HG02970 (cell line): ENCODE results near the gene EML6.
"Not testable (repeated sequence)": the region's sequence is repeated elsewhere in the genome, so short reads cannot be mapped to it uniquely, and the experiment has no call there.

ENCODE experiments used
- ATAC-seq: cut with Tn5 transposase; IDR thresholded peaks from one replicate; pipeline ENCODE4 v1.9.1; 2021; ENCODE audit warnings: mild to moderate bottlenecking, moderate library complexity, moderate number of reproducible peaks; ENCODE audit not compliant: unreplicated experiment, low FRiP score

The EML6 gene

DNA sequence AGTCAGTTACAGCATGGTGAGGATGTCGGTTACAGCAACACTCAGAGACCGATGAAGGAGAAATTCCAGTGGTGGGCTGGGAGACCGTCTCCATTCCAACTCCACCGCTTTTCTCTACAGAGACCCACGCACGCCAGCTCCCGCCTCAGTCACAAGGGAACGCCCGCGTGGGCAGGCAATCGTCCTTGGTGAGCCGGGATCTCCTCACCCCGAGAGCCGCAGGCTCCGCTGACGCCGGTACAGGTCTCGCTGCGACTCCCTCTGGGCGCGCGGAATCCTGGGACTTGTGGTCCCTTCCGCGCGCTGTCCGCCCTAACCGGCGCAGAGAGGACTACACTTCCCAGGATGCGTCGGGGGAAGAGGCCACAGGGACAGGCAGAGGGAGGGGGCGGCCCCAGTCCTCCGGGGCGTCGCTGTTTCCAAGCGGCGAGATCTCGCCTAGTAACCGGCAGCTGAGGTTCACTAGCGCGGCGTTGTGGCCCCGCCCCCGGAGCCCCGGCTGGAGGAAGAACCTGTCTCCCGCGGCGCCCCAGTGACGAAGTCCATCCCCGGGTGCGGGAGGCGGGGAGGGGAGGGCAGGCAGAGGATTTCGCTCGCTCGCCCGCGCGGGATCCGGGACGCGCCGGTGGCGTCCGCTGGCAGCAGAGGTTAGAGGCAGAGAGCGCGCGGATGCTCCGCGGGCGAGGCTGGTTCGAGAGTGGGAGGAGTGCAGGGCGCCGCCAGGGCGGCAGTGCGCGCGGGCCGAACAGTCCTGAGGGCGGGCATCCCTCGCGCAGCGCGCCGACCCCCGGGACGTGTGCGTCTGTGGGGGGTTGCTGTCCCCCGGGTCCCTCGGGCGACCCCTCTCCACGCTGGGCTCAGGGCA, at the start of gene EML6:
Gene EML6 (plus strand): TSS at position 532 of the 865 bp plus-strand sequence. CDS start 1,400 bp downstream, outside the sequence.
- ATAC-seq: peak; percentile 100

DNA sequence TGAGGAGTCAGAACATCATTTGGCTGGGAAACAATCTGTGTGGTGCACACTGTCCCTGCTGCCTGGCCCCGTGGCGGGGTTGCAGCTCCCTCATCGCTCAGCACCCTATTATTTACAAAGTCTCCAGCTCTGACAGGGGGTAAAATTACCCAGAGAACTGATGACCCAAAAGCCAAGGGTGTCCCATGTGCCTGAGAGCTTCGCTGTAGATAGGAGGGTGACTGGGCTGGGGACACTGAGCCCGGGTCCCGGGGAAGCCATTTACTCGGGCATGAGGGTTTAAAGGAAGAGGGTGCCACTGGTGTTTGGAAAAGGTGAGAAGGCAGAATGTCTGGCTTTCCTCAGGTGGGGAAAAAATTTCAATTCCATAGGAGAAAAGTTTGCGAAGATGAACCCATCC, 48.2 kb upstream of the EML6 start:
- no peak for ATAC-seq

DNA sequence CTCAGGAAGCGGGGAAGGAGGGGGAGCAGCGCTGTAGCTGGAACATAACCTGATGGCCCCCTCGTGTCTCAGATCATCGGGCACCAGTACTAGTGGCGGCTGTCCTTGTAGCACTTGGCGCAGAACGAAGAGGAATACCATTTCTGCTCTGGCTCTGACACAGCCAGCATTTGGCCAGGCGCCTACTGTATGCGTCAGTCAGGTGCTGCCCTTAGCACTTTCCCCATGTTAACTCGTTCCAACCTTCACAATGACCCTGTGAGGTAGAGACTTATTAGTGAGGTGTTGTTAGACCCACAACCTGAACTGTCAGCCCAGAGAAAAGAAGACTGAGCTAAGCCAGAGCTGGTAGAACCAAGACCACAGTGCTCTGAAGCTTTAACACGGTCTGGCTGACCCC, 47.7 kb upstream of the EML6 start:
- ATAC-seq: no peak

DNA sequence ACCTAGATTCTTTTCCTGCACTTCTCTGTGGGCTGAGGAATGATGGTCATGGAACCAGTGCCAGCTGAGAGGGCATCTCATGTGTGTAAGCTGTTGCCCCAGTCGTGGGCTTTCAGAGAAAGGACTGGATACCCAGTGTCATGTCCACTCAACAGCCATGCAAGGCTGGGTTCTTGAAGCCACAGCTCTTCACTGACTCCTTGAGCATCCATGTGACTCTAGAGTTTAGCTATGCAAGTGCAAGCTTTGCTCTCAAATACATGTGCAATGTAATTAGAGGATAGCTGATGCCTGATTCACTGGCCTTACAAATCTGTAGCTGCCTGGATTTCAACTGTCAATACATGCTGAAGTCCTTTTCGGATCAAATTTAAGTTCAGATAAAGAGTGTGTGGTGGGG, 46.8 kb upstream of the EML6 start:
- ATAC-seq: no peak

DNA sequence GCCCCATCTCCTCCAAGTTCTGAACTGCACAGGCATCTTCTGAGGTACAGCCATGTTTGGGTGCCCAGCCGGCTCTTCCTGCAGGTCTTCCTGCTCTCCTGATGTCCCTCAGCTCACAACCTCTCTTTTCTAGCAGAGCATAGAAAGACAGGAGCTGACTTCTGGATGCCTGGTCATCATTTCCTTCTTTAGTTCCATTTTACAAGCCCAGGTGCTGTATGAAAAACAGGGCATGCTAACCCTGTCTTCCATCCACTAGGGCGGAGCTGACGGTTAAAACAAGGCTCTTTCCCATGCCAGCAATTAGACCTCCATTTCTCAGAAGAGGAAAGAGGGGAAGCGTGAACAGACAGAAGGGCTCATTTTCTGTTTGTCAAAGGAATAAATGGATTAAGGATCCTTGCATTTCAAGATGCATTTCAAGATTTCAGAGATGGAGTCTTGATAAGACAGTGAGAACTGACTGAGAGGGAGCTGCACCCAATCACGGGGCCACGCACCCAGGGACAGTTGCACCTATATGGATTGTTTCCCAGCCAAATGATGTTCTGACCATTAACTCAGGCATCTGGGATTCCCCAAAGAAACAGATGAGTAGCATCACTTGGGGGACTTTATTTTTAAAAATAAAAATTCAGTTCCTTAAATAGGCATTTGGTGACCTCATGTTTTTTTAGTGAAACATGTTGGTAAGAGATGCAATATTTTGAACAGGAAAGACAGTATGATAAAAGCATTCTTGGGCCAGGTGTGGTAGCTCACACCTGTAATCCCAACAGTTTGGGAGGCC, 45.8 kb upstream of the EML6 start:
- ATAC-seq: no peak

DNA sequence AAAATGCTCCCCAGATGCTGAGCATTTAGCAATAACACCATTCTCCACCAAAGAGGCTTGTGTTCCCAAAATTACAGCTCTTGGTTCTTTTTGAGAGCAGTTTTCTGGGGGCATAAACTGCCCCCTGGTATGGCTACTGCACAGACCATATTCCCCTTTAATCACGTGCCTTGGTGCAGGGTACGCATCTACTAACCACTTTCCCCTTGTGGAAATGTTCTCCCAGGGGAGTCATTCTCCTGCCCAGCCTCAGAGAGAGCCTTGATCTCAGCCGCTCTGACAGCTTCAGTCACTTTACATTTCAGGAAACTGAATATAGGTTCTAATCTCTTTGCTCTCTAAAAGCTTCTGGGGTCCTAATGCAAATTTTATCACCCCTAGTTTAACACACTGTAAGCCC, 44.7 kb upstream of the EML6 start:
- ATAC-seq: no peak

DNA sequence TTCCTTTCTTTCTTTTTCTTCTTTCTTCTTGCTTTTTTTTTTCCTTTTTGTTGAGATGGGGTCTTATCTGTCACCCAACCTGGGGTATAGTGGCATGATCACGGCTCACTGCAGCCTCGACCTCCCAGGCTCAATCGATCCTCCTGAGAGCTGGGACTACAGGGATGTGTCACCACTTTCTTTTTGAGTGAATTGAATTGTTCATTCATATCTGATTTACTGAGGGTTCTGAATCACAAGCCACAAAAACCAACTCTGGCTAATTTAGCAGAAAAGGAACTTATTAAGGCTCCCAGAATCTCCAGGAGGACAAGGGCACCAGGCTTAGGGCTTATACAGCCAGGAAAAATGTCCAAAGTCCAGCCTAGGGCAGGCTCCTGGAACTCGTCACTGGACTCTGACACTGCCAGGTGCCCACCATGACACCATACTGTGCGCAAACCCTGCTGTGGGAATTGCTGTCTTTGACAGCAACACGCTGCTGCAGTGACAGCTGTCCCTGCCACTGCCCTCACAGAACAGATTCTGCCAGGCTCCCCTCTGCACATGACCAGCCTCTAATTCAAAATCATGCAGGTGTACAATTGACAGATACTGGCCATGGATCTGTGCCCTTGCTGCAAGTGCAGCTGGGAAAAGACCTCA, 42.9 kb upstream of the EML6 start:
- ATAC-seq: no peak

DNA sequence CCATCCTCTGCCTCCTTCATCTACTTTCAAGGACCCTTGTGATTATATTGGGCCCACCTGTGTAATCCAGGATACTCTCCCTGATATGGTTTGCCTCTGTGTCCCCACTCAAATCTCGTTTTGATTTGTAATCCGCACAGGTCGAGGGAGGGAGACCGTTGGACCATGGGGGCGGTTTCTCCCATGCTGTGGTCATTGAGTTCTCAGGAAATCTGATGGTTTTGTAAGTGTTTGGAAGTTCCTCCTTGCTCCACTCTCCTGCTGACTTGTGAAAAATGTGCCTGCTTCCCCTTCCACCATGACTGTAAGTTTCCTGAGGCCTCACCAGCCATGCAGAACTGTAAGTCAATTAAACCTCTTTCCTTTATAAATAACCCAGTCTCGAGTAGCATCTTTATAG, 42.0 kb upstream of the EML6 start:
- ATAC-seq: no peak

DNA sequence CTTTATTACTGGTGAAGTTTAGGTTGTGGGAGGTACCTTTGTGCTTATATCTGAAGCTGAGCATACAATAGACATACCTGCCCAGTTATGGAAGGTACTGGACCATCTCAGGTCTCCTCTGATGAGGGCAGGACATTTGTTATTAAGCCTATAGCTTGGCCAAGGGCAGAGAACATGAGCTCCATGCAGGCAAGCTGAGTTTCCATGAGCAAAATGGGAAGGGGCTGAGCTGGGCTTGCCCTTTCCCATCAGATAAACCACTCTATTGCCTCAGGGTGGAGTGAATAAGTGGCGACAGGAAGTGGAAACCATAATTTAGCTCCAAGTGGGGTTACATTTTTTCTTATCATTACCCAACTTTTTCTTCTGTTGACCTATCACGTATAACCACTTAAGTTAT, 39.9 kb upstream of the EML6 start:
- ATAC-seq: no peak

DNA sequence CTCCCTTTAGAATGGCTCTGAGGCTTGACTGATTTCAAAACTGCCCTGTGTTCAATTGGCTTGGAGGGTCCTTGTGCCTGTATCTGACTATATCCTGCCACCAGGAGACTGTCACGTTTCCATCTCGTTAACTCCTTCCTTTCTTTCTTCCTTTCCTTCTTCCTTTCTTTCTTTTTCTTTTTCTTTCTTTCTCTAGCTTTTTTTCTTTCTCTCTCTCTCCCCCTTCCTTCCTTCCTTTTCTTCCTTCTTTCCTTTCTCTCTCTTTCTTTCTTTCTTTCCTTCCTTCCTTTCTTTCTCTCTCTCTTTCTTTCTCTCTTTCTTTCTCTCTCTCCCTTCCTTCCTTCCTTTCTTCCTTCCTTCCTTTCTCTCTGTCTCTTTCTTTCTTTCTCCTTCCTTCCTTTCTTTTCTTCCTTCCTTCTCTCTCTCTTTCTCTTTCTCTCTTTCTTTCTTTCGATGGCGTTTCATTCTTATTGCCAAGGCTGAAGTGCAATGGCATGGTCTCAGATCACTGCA, 38.1 kb upstream of the EML6 start:
- ATAC-seq: no peak

DNA sequence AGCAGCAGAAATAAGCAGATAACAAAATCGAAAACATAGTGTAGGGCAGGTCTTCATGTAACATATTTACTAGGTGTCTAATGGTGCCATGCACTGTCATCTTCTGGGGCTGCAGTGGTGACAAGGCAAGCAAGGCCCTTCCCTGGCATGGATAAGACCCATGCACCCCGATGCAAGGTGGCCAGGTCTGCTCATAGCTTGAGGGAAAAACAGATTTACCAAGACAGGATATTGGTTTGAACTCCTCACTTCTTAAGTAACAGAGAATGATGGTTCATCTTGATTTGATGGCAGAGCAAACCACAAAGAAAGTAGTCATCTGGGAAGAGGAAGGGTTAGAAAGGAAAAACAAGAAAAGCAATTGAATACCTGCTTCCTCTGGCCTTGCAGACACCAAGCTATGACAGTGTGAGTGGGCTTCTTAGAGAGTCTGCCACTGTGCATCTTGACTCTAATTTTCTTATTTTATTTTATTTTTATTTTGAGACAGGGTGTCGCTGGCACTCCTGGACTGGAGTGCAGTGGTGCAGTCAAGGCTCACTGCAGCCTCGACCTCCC, 35.8 kb upstream of the EML6 start:
- ATAC-seq: no peak

DNA sequence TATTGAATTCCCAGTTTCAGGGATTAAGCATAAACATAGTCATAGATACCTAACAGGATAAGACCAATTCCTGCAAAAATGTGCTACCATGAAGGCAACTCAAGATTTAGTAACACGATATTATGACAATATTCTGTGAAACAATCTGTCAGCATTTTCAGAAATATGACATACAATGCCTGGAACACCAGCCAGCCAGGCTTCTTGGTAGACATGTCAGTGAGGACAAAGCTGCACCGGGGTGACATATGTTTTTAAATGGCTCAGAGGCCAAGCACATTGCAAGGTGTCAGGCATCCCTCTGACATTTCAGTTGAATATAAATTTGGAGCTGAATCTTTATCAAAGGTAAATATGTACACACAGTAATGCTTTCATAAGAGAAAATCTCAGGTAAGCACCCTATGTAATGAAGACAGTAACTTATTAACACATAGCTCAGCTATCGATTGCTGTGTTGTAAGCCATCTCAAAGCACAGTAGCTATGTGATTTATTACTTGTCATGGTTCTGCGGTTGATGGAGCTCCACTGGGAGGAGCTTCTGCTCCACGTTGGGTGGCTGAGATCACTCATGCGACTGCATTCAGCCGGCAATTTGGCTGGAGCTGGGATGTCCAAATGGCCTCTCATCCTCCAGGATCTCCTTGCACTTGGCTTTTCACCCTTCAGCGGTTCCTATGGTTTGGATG, 31.9 kb upstream of the EML6 start:
- ATAC-seq: no peak

DNA sequence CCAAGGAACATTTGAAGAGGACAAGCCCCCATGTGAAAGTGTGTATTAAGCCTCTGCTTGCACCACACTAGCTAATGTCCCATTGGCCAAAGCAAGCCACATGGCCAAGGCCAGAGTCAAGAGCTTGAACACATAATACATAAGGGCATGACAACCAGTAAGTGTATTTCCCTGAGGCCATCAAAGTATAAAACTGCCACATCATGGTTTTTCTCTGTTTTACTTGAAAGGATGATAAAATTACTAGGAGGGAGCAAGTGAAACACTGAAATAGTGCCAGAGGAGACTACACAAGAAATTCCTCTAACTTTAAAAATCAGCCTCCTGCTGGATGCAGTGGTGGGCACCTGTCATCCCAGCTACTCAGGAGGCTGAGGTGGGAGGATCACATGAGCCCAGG, 30.9 kb upstream of the EML6 start:
- ATAC-seq: no peak

DNA sequence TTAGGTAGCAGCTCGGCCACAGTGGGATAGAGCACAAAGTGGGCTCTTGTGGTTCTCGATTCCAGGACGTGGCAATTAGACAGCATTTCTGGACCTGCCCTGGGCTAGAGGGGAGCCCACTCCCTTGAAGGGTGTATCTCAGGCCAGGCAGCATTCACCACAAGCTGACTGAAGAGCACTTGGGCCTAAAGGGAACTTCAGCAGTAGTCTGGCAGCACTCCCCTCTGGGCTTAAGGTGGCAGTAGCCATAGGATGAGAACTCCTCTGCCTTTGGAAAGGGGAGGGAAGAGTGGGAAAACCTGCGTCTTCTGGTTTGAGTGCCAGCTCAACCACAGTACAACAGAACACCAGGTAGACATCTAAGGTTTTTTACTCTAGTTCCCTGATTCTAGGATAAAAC, 28.1 kb upstream of the EML6 start:
- ATAC-seq: no peak

DNA sequence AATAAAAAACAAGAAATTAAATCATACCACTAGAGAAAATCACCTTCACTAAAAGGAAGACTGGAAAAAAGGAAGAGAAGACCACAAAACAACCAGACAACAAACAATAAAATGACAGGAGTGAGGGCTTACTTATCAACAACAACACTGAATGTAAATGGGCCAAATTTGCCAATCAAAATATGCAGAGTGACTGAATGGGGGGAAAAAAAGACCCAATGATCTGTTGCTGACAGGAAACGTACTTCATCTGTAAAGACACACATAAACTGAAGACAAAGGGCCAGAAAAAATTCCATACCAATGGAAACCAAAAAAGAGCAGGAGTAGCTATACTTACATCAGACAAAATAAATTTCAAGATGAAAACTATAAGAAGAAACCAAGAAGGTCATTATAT, 25.5 kb upstream of the EML6 start:
- no peak for ATAC-seq

DNA sequence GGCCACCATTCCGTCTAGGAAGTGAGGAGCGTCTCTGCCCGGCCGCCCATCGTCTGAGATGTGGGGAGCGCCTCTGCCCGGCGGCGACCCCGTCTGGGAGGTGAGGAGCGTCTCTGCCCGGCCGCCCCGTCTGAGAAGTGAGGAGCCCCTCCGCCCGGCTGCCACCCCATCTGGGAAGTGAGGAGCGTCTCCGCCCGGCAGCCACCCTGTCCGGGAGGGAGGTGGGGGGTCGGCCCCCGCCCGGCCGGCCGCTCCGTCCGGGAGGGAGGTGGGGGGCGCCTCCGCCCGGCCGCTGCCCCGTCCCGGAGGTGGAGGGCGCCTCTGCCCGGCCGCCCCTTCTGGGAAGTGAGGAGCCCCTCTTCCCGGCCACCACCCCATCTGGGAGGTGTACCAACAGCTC, 24.5 kb upstream of the EML6 start:
- not testable (repeated sequence) for ATAC-seq

DNA sequence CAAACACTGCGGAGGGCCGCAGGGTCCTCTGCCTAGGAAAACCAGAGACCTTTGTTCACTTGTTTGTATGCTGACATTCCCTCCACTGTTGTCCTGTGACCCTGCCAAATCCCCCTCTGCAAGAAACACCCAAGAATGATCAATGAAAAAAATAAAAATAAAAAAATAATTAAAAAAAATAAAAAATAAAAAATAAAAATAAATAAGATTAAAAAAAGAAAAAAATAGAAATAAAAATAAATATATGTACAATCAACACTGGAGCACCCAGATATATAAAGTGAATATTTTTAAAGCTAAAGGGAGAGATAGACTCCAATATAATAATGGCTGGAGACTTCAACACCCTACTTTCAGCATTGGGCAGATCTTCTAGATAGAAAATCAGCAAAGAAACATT, 23.8 kb upstream of the EML6 start:
- no peak for ATAC-seq

DNA sequence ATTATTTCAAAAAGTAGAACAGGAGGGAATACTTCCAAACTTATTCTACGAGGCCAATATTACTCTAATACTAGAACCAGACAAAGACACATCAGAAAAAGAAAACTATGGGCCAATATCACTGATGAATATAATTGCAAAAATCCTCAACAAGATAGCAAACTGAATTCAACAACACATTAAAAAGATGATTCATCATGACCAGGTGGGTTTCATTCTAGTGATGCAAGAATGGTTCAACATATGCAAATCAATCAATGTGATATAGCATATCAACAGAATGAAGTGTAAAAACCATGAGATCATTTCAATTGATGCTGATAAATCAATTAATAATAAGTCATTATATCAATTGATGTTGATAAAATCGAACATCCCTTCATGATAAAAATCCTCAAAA, 22.4 kb upstream of the EML6 start:
- ATAC-seq: no peak

DNA sequence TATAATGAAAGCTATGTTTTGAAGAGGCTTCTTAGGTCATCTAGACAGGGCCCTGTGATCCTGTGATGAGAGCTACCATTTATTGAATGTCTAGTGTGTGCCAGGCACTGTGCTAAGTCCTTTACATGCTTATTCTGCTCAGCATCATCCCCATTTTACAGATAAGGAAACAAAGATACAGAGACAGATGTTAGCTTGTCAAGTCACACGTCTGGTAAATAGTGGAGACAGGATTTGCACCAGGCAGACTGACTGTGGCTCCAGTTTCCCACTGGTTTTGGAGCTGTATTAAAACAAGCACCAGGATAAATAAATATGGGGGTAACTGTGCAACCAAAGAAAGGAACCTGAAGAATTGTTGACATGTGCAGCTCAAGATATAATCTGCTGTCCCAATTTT, 19.2 kb upstream of the EML6 start:
- no peak for ATAC-seq
